GM12891 (cell line): ENCODE results near the gene DNAH17.

Experiments
- DNase-seq: peaks from one replicate; pipeline ENCODE4 v3.0.0; 2011; ENCODE audit warnings: low spot score; ENCODE audit not compliant: insufficient read length
- FAIRE-seq: peaks from 2 replicates; lab custom pipeline; 2011; peaks lifted over from hg19 to GRCh38; lab: Jason Lieb, UNC
- PAX5 ChIP-seq: IDR thresholded peaks from 2 replicates; pipeline ENCODE4 v1.6.1; 2011; ENCODE audit warnings: low read length, moderate library complexity, mild to moderate bottlenecking; ENCODE audit not compliant: insufficient read depth, severe bottlenecking
- POLR2A ChIP-seq: IDR thresholded peaks from 2 replicates; pipeline ENCODE4 v1.6.1; 2011; ENCODE audit warnings: low read depth, low read length, control low read depth
- POLR2AphosphoS5 ChIP-seq: IDR thresholded peaks from 2 replicates; pipeline ENCODE4 v1.6.1; 2011; ENCODE audit warnings: low read depth, low read length, control low read depth
- POU2F2 ChIP-seq: IDR thresholded peaks from 2 replicates; pipeline ENCODE4 v1.6.1; 2011; ENCODE audit warnings: low read depth, mild to moderate bottlenecking, control low read depth, low read length, moderate library complexity
- SPI1 ChIP-seq: IDR thresholded peaks from 2 replicates; pipeline ENCODE4 v1.6.1; 2011; ENCODE audit warnings: low read depth, low read length, control low read depth
- TAF1 ChIP-seq: IDR thresholded peaks from 2 replicates; pipeline ENCODE4 v1.6.1; 2011; ENCODE audit warnings: low read depth, low read length, control low read depth

The DNAH17 gene

GRCh38 chr17:78391843-78392242, 185.4 kb downstream of the DNAH17 start:
- FAIRE-seq, result no peak
- no peak for TF ChIP-seq POLR2AphosphoS5
- no peak for TF ChIP-seq SPI1
- no peak for TF ChIP-seq POLR2A
- no peak for TF ChIP-seq TAF1
- TF ChIP-seq PAX5, result no peak
- no peak for TF ChIP-seq POU2F2
- no peak for DNase-seq

- TF ChIP-seq POU2F2 (no peak), PAX5 (no peak), POLR2A (no peak)
- no peak for DNase-seq
- no peak for FAIRE-seq
Measured at GRCh38 chr17:78391051-78391431, 186.2 kb downstream of the DNAH17 start.

DNA sequence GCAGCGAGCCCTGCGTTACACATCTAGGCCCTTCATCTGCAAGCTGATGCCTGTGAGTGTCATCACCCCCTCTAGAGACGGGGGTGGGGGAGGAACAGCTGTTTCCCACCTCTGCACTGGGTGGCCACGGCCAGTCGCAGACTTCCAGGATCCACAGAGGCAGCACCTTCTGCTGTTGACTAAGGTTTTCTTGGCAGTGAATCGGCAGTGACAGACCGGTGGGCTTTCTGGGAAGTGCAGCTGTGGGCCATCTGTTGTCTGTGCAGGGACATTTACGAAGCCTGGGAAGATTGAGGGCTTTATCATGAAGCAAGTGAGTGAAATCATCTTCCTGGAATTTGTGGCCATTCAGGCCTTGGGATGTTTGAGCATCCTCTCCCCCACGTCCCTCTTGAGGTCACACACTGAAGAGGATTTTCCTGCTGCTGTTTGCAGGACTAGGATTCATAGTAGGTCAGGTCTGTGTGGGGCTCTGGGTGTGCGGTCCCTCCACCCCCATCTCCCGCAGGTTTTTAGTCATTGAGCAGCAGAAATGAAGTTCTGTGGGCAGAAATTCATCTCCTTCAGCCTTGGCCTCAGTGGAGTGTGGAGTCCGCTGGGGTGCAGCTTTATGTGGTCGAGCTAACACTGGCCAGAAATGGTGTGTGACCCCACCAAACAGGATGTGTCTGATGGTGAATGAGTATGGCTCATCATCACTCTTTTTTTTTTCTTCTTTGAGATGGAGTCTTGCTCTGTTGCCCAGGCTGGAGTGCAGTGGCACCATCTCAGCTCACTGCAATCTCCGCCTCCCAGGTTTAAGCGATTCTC, 186.8 kb downstream of the DNAH17 start:
- DNase-seq, result no peak
- FAIRE-seq, result no peak
- TF ChIP-seq POLR2AphosphoS5, result no peak
- no peak for TF ChIP-seq SPI1
- no peak for TF ChIP-seq POU2F2
- TF ChIP-seq POLR2A, result no peak

- FAIRE-seq (peak; percentile 58), DNase-seq (no peak)
- TF ChIP-seq TAF1, result no peak
- peak; percentile 99 for TF ChIP-seq SPI1
Measured at GRCh38 chr17:78387977-78388941, 188.9 kb downstream of the DNAH17 start.

DNA sequence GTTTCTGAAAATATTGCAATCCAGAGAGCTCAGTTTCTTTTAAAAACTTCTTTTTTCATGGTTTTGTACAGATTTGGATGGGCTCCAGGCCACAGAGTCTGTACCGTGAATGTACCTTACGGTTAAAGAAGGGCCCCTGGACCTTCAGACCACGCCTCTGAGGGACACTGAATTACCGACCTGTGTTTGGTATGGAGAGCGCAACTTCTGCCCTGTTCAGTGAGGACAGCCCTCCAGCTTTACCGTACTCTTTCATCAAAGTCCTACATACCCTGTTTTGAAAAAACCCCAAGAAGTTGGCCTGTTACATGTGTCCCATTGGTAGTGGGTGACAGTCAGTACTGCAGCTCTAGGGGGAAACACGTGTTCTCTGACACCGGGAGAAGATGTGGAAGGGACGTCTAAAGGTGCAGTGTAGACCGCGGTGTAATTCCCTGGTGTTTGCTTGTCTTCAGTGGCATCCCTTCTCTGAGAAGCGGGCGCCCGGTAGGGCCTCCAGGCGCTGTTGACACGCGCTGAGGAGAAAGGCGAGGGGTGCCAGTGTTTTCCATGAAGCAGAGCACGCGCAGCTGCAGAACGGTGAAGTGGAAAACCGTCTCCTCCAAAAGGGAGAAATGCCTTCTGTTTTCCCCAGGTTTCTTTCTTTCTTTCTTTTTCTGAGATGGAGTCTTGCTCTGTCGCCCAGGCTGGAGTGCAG, 192.6 kb downstream of the DNAH17 start:
- TF ChIP-seq PAX5, result no peak
- TF ChIP-seq POLR2A, result no peak
- TF ChIP-seq POLR2AphosphoS5, result no peak
- no peak for TF ChIP-seq TAF1
- TF ChIP-seq SPI1, result no peak
- TF ChIP-seq POU2F2, result no peak
- FAIRE-seq (peak; percentile 38), DNase-seq (no peak)

DNA sequence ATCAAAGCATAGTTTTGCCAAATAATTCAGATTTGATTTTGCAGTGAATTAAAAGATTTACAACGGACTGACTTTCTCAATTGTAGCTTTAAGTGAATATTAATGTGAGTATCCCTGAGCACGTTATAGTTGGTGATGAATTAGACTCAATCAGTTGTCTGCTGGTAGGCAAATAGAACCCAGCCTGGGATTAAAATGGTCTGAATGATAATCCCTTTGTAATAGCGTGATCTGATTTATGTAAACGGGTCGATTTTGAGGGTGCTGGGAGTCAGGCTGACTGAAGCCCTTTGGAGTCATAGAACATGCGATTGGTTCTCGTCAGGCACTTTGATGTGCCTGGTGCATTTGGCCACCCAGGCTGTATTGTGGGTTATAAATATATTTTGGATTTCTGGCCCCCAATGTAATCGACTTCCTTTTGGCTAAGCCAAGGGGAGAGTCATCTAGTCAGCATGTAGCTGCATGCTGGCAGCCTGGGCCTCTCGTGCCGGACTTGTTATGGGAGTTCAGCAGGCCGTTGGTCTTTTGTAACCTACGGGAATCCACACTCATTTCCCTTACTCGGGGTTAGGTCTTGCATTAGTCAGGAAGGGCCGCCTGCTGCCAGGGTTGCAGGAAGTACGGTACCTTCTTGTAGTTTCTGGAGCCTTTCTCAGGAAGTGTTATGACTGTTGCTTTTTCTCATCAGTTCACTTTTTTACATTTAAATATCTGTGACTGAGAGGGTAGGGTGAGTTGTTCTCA, 193.3 kb downstream of the DNAH17 start:
- DNase-seq, result no peak
- 0 out of 2 replicates have a peak, but pooled peaks have one; percentile 36 for TF ChIP-seq POLR2AphosphoS5
- no peak for TF ChIP-seq POLR2A
- no peak for TF ChIP-seq PAX5
- TF ChIP-seq POU2F2, result no peak
- no peak for TF ChIP-seq TAF1
- TF ChIP-seq SPI1, result peak; percentile 53; the same call in 1 of the 2 replicates
- FAIRE-seq, result peak; percentile 41

- TF ChIP-seq POLR2A (no peak), PAX5 (no peak), SPI1 (no peak), POU2F2 (no peak), POLR2AphosphoS5 (no peak), TAF1 (no peak)
- no peak for DNase-seq
- no peak for FAIRE-seq
Measured at GRCh38 chr17:78381601-78382232, 195.5 kb downstream of the DNAH17 start.

- no peak for FAIRE-seq
Measured at GRCh38 chr17:78380370-78380769, 196.8 kb downstream of the DNAH17 start.

More at GRCh38 chr17:78380370-78380769, 196.8 kb downstream of the DNAH17 start:
- no peak for DNase-seq
- no peak for TF ChIP-seq SPI1
- no peak for TF ChIP-seq POLR2A
- no peak for TF ChIP-seq PAX5
- TF ChIP-seq POLR2AphosphoS5, result no peak
- no peak for TF ChIP-seq POU2F2
- no peak for TF ChIP-seq TAF1
